OCI-LY7 (cell line): ENCODE measurements around the gene C1QBP. TPM values are rescaled to one million over a fixed set of nuclear protein-coding genes. Genes with fewer than 3 reads are reported as not detected.

ENCODE experiments used
- BruUV-seq: library from RNA; stranded (reverse); fragments of 400-500 nt; replicated peaks from 2 replicates; lab custom pipeline; 2021; lab: Mats Ljungman, UMichigan
- CTCF ChIA-PET: fragments of 300-600 bp; sonication (Branson Sonifier 250); formaldehyde crosslinking; loops from one replicate; lab custom pipeline; 2022; ENCODE audit warnings: antibody characterized with exemption; ENCODE audit not compliant: unreplicated experiment; lab: Charles Lee
- POLR2A ChIA-PET: fragments of 300-600 bp; sonication (Branson Sonifier 250); formaldehyde crosslinking; loops from one replicate; lab custom pipeline; 2022; ENCODE audit warnings: antibody characterized with exemption; lab: Charles Lee
- DNase-seq: peaks from one replicate; pipeline ENCODE4 v3.0.0-alpha.2; 2015; ENCODE audit warnings: low spot score
- H2AFZ ChIP-seq: fragments of 200-600 bp; sonication (generic), shearing (Covaris generic); 2 replicates; pipeline ENCODE4 v1.6.1; 2014; ENCODE audit warnings: mild to moderate bottlenecking, antibody characterized with exemption, low read length, moderate library complexity
- H3K27ac ChIP-seq: fragments of 200-600 bp; sonication (generic); 2 replicates; pipeline ENCODE4 v1.5.1; 2014; ENCODE audit warnings: mixed run types, low read depth, mild to moderate bottlenecking, moderate library complexity, low read length, inconsistent platforms; ENCODE audit not compliant: poor library complexity, severe bottlenecking
- H3K36me3 ChIP-seq: fragments of 200-600 bp; sonication (generic); 2 replicates; pipeline ENCODE4 v1.6.1; 2014; ENCODE audit warnings: mild to moderate bottlenecking, antibody characterized with exemption, low read length, moderate library complexity, mixed read lengths; ENCODE audit not compliant: insufficient read depth
- H3K4me1 ChIP-seq: fragments of 200-600 bp; sonication (generic); 2 replicates; pipeline ENCODE4 v1.5.1; 2014; ENCODE audit warnings: mild to moderate bottlenecking, low read length; ENCODE audit not compliant: insufficient read depth, poor library complexity, severe bottlenecking
- H3K4me2 ChIP-seq: fragments of 200-600 bp; sonication (generic); 2 replicates; pipeline ENCODE4 v1.6.1; 2014; ENCODE audit warnings: mild to moderate bottlenecking, low read length
- H3K4me3 ChIP-seq: fragments of 200-600 bp; sonication (generic); 2 replicates; pipeline ENCODE4 v1.5.1; 2014; ENCODE audit warnings: mild to moderate bottlenecking, low read depth, low read length; ENCODE audit not compliant: poor library complexity, severe bottlenecking
- H3K79me2 ChIP-seq: fragments of 200-600 bp; sonication (generic); 2 replicates; pipeline ENCODE4 v1.6.1; 2016; ENCODE audit warnings: low read depth, mild to moderate bottlenecking, low read length, moderate library complexity, mixed read lengths; ENCODE audit not compliant: insufficient read depth
- H3K9me2 ChIP-seq: fragments of 200-600 bp; sonication (generic); 2 replicates; pipeline ENCODE4 v1.6.1; 2016; ENCODE audit warnings: mild to moderate bottlenecking, low read length, mixed read lengths; ENCODE audit not compliant: insufficient read depth
- H3K9me3 ChIP-seq: fragments of 200-600 bp; sonication (generic); 2 replicates; pipeline ENCODE4 v1.6.1; 2014; ENCODE audit warnings: mild to moderate bottlenecking, mixed run types, low read length, mixed read lengths
- H4K20me1 ChIP-seq: fragments of 200-600 bp; sonication (generic); 2 replicates; pipeline ENCODE4 v1.6.1; 2014; ENCODE audit warnings: mild to moderate bottlenecking, antibody characterized with exemption, low read length, moderate library complexity, mixed read lengths; ENCODE audit not compliant: insufficient read depth
- CTCF ChIP-seq: fragments of 200-600 bp; sonication (generic); conservative IDR thresholded peaks from 2 replicates; pipeline ENCODE4 v1.5.1; 2014; ENCODE audit warnings: mild to moderate bottlenecking, antibody characterized with exemption, low read length, moderate library complexity, mixed read lengths
- EZH2phosphoT487 ChIP-seq: fragments of 200-600 bp; sonication (generic); IDR thresholded peaks from 2 replicates; pipeline ENCODE4 v1.6.1; 2018; ENCODE audit warnings: low read depth, borderline replicate concordance, mild to moderate bottlenecking, mixed run types, antibody characterized with exemption, low read length, moderate library complexity, mixed read lengths
- intact Hi-C: fragments of 100-400 bp; cut with micrococcal nuclease; formaldehyde crosslinking; loops from one replicate; pipeline ENCODE4 v1.10.0; 2022; ENCODE audit not compliant: unreplicated experiment
- total RNA-seq, 2 experiments: library from RNA; depleted of rRNA in 1 of 2; stranded (reverse); fragments of >200 nt in 1 of 2; shearing (Covaris generic) in 1 of 2; gene quantifications; 2 replicates each; pipeline ENCODE4 v1.2.3, GENCODE V29; 2014 to 2022

Gene C1QBP
- total RNA-seq, 2 experiments from 2014 or later: 260 to 322 TPM

DNA sequence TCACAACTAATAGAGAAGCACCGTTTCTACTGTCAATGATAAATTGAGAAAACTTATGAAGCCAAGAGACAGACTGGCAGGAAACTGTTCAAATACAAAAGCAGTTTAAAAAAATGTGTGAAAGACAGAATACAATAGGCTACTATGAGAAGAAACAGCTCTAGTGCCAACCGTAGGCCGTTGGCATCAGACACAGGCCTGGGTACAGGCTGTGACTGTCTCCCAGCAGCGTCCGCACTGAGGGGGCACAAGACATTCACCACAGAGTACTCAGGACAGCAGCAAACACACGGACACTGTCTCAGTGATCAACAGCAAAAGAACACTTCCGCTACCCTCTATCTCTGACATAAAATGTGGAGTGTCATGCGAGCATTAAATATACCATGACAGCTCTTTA, 7.8 kb upstream of the C1QBP start:
- H3K4me3 ChIP-seq: no peak overlapping the region
- ChIA-PET POLR2A (no interaction called here), CTCF (no interaction called here)
- intact Hi-C loops: no loop called here
- no TSS peak for BruUV-seq
- no peak overlapping the region for H3K4me2 ChIP-seq
- no peak overlapping the region for H3K27ac ChIP-seq
- no peak for TF ChIP-seq EZH2phosphoT487
- no peak for TF ChIP-seq CTCF
- no peaks in the 10 kb centered on the region for H3K4me1 ChIP-seq
- H2AFZ ChIP-seq: no peak overlapping the region
- peaks cover 91% of the 10 kb centered on the region for H3K36me3 ChIP-seq
- no peaks in the 10 kb centered on the region for H4K20me1 ChIP-seq
- no peaks in the 10 kb centered on the region for H3K9me3 ChIP-seq
- no peaks in the 10 kb centered on the region for H3K79me2 ChIP-seq
- H3K9me2 ChIP-seq: no peaks in the 10 kb centered on the region
- DNase-seq: no peak

DNA sequence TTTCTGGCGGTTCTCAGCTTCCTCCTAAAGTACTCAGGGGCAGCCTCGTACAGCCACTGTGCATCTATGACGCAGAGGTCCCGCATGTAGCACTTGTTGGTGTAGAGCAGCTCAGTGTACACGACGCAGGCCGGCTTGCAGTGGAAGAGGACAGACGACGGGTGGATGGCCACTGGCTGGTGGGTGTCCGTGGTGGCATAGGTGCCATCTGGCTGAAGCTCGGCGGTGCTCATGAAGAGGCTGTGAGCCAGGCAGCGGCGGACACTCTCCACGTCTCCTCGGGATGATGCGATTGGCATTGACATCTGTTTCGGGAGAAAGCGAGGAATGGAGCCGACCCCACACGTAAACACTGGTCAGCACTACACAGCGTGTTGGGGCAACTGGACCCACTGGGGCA, 5.3 kb upstream of the C1QBP start:
- ChIA-PET CTCF (no interaction called here), POLR2A (interaction anchor here (0.6 kb wide), 1 partner anchor 198 kb away, joined by 3 read pairs; no protein-coding TSS in a partner anchor)
- BruUV-seq: no TSS peak
- Histone ChIP-seq H3K36me3 (peaks cover 87% of the 10 kb centered on the region), H3K9me3 (no peaks in the 10 kb centered on the region), H3K4me1 (peaks cover 6% of the 10 kb centered on the region), H3K4me2 (no peak overlapping the region), H3K79me2 (no peaks in the 10 kb centered on the region), H2AFZ (no peak overlapping the region), H3K27ac (no peak overlapping the region), H3K9me2 (no peaks in the 10 kb centered on the region), H3K4me3 (no peak overlapping the region), H4K20me1 (no peaks in the 10 kb centered on the region)
- no peak for DNase-seq
- intact Hi-C loops: no loop called here
- TF ChIP-seq CTCF: no peak
- TF ChIP-seq EZH2phosphoT487: no peak

GRCh38 chr17:5443728-5444127, 4.8 kb upstream of the C1QBP start:
- peaks cover 82% of the 10 kb centered on the region for H3K36me3 ChIP-seq
- H3K4me3 ChIP-seq: no peak overlapping the region
- ChIA-PET CTCF (no interaction called here), POLR2A (interaction anchor here (0.6 kb wide), 1 partner anchor 198 kb away, joined by 3 read pairs; no protein-coding TSS in a partner anchor)
- no peak for TF ChIP-seq EZH2phosphoT487
- no peak for TF ChIP-seq CTCF
- no peak overlapping the region for H2AFZ ChIP-seq
- H3K9me2 ChIP-seq: no peaks in the 10 kb centered on the region
- intact Hi-C loops: no loop called here
- peaks cover 2% of the 10 kb centered on the region for H3K79me2 ChIP-seq
- no peaks in the 10 kb centered on the region for H4K20me1 ChIP-seq
- no TSS peak for BruUV-seq
- H3K27ac ChIP-seq: no peak overlapping the region
- peaks cover 6% of the 10 kb centered on the region for H3K4me1 ChIP-seq
- H3K9me3 ChIP-seq: no peaks in the 10 kb centered on the region
- no peak for DNase-seq
- no peak overlapping the region for H3K4me2 ChIP-seq
